Hematopoietic multipotent progenitor cell treated with erythropoietin and hydrocortisone succinate and interleukin-3 and kit ligand, for 8 days (in vitro differentiated cells): ENCODE data around the gene DYNLT2B.
A peak's percentile ranks its signal among the peaks of the same experiment; 100 is the strongest.
"Not testable (repeated sequence)": the region's sequence is repeated elsewhere in the genome, so short reads cannot be mapped to it uniquely, and the experiment has no call there.

Experiments used
- DNase-seq: peaks from one replicate; pipeline ENCODE4 v3.0.0-alpha.2; 2015

Gene DYNLT2B

DNA sequence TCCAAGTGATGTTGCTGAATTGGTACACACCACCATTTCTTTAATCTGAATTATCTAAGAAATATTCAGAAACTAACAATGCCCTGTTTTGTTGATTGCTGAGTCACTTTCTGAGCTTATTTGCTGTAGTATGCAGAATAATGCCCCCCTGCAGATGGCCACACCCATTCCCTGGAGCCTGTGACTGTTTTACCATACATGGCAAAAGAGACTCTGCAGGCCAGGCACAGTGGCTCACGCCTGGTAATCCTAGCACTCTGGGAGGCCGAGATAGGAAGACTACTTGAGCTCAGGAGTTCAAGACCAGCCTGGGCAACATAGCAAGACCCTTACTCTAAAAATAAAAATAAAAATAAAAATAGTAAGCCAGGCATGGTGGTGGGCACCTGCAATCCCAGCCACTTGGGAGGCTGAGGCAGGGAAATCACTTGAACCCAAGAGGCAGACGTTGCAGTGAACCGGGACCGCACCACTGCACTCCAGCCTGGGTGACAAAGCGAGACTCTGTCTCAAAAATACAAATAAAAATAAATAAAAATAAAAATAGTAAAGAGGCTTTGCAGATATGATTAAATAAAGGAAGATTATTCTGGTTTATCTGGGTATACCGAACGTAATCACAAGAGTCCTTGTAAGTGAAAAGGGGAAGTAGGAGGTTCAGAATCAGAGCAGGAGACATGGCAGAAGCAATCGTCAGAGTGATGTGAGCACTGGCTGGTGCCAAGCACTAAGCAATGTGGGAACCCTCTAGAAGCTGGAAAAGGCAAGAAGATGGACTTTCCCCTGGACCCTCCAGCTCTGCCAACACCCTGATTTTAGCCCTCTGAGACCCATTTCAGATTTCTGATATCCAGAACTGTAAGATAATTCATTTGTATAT lies 49.5 kb downstream of the DYNLT2B start:
- peak; percentile 71 for DNase-seq

DNA sequence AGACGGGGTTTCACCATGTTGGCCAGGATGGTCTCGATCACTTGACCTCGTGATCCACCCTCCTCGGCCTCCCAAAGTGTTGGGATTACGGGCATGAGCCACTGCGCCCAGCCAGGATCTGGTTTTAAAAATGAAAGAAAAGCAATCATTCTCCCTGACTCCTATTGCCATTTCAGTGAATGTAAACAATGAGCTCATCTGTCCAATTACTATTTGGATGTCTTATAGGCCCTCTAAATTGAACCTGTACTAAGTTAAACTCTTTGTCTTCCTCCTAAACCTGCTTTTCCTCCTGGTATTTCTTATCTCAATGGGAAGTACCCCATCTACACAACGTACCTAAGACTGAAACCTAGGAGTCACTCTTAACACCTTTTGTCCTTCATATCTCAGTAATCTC lies 54.2 kb downstream of the DYNLT2B start:
- DNase-seq: no peak

DNA sequence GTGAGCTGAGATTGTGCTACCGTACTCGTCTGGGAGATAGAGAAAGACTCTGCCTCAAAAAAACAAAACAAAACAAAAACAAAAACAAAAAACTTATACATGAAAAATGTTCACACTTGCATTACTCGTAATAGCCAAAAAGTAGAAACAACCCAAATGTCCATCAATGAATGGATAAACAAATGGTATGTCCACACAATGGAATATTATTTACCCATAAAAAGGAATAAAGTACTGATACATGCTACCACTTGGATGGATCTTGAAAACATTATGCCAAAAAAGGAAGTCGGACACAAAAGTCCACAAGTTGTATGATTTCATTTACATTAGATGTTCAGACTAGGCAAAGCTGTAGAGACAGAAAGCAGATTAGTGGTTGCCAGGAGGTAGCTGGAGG lies 57.3 kb downstream of the DYNLT2B start:
- DNase-seq: no peak

GRCh38 chr3:196255776-196256175 lies 62.3 kb downstream of the DYNLT2B start:
- no peak for DNase-seq

GRCh38 chr3:196254376-196255283 lies 63.4 kb downstream of the DYNLT2B start:
- no peak for DNase-seq

- DNase-seq: no peak
Observed at GRCh38 chr3:196251918-196252317, 66.1 kb downstream of the DYNLT2B start.

- DNase-seq: no peak
Observed at GRCh38 chr3:196246612-196247308, 71.3 kb downstream of the DYNLT2B start.

- not testable (repeated sequence) for DNase-seq
Observed at GRCh38 chr3:196244166-196244565, 73.9 kb downstream of the DYNLT2B start.

- no peak for DNase-seq
Observed at GRCh38 chr3:196241704-196242103, 76.3 kb downstream of the DYNLT2B start.
